ENCODE data around the gene FADS2.

DNA sequence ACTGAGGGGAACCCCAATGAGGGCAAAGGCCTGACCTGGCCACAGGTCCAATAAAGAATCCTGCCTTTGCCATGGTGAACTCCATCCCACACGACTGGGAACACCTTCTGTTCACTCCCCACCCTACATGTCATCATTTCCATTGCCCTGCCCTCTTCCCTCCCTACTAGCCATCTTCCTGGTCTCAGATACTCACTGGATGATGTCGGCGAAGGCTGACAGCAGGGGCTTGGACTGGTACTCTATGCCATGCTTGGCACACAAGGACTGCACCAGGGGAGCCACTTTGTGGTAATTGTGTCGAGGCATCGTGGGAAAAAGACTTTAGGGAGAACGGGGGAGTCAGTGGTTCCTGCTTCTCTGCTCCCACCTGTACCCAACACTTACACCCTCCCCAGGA, 25.5 kb upstream of the FADS2 start:
- TF ChIP-seq TRAFD1 (CRISPR knock-in tag; IDR thresholded peaks at IDR 0.05; ENCODE audit: borderline replicate concordance) (no peak), HCFC1 (IDR thresholded peaks at IDR 0.05; ENCODE audit: low read depth, low read length) (no peak)

All from HepG2 (cell line).